ENCODE results near the gene GPM6B.

DNA sequence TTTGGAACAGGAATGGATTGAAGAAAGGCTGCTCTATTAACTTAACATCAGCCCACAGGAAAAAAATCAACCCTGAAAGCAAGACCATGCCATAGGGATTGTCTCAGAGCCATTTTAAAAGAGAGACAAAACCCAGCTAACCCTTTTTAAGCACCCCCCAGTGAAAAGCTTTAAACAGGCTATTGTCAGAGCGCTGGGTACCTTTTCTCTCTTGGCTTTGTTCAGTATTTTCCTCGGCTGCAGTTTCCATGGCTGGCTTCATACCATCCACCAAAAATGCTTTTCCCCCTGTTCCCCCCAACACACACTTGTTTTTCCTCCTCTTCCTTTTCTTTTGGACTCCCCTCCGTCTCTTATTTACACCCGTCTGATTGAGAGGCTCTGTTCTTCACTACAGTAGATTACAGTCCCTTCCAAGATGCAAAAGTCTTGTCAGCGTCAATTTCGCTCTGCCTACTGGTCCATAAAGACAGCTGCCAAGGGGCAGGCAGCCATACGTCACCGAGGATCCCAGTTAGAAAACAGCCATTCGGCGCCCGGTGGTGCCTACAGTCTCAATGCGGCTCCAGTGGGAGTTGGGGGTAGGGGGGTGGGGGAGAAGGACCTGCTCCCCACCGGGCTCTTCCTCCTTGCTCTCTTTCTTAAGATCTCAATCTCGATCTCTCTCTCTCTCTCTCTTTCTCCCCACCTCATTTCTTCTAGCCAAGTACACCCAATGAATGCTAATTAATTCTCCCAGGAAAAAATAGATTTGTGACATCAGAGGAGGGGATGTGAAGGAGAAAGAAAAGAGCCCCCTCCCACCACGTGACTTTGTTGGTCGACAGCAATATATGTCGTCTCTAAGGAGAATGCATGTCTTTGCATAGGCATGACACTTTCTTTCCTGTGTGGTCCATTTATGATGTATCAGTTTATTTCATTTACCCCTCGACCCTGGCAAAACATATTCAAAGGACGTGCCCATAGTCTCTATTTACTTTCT, at the start of gene GPM6B:
- TF ChIP-seq, protein P1, sequence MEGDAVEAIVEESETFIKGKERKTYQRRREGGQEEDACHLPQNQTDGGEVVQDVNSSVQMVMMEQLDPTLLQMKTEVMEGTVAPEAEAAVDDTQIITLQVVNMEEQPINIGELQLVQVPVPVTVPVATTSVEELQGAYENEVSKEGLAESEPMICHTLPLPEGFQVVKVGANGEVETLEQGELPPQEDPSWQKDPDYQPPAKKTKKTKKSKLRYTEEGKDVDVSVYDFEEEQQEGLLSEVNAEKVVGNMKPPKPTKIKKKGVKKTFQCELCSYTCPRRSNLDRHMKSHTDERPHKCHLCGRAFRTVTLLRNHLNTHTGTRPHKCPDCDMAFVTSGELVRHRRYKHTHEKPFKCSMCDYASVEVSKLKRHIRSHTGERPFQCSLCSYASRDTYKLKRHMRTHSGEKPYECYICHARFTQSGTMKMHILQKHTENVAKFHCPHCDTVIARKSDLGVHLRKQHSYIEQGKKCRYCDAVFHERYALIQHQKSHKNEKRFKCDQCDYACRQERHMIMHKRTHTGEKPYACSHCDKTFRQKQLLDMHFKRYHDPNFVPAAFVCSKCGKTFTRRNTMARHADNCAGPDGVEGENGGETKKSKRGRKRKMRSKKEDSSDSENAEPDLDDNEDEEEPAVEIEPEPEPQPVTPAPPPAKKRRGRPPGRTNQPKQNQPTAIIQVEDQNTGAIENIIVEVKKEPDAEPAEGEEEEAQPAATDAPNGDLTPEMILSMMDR (IDR thresholded peaks at IDR 0.05) = no peak
- no peak for TF ChIP-seq POLR2A (IDR thresholded peaks at IDR 0.05)
